Stomach (tissue), 19 donors: ENCODE results near the gene TRIM43B. TPM values are rescaled to one million over a fixed set of nuclear protein-coding genes. Genes with fewer than 3 reads are reported as not detected.
"Not testable (repeated sequence)": the region's sequence is repeated elsewhere in the genome, so short reads cannot be mapped to it uniquely, and the experiment has no call there.

Experiments used
- DNase-seq, 2 donors: peaks; one replicate each; pipeline versions ENCODE4 v3.0.0 to v3.0.0-alpha.2; 2013 to 2019
- H3K27ac ChIP-seq, 5 donors: fragments of 200-600 bp in 4 of 5; sonication (generic) in 4 of 5; one replicate each; pipeline ENCODE4 v1.5.1; 2013 to 2019; ENCODE audit warnings: mild to moderate bottlenecking in 1 of 5, moderate library complexity in 1 of 5
- H3K27me3 ChIP-seq, 3 donors: fragments of 200-600 bp; sonication (generic); one replicate each; pipeline ENCODE4 v1.5.1; 2017 to 2019; ENCODE audit warnings: mixed run types in 1 of 3
- H3K36me3 ChIP-seq, 4 donors: fragments of 200-600 bp; sonication (generic); 1 replicate in 3 of 4; 2 replicates in 1 of 4; pipeline ENCODE4 v1.5.1; 2016 to 2019
- H3K4me1 ChIP-seq, 4 donors: fragments of 200-600 bp; sonication (generic); one replicate each; pipeline ENCODE4 v1.5.1; 2016 to 2019
- H3K4me3 ChIP-seq, 4 donors: fragments of 200-600 bp; sonication (generic) in 3 of 4; one replicate each; pipeline ENCODE4 v1.5.1; 2016 to 2019; ENCODE audit warnings: mild to moderate bottlenecking in 1 of 4
- H3K9me3 ChIP-seq, 4 donors: fragments of 200-600 bp; sonication (generic); one replicate each; pipeline ENCODE4 v1.5.1; 2016 to 2019
- EP300 ChIP-seq: sonication (generic); formaldehyde crosslinking; IDR thresholded peaks from one replicate; pipeline ENCODE4 v1.6.1; 2017; ENCODE audit warnings: antibody characterized with exemption
- POLR2A ChIP-seq, 4 donors: fragments of 450-650 bp; IDR thresholded peaks; one replicate each; pipeline ENCODE4 v1.6.1; 2016; ENCODE audit warnings: antibody characterized with exemption in 4 of 4, control low read depth in 2 of 4, mild to moderate bottlenecking in 1 of 4, moderate library complexity in 1 of 4
- POLR2AphosphoS5 ChIP-seq, 3 donors: sonication (generic); formaldehyde crosslinking; IDR thresholded peaks; one replicate each; pipeline ENCODE4 v1.6.1; 2016; ENCODE audit warnings: antibody characterized with exemption in 3 of 3
- WGBS, 5 donors: extraction: QIAGEN DNeasy Blood & Tissue Kit in 3 of 5; methylation state at CpG; one replicate each; pipeline versions ENCODE4 v1.1.5 to v1.1.7; 2013 to 2018; 5-methylcytosine and 5-hydroxymethylcytosine counted together
- intact Hi-C: fragments of 100-400 bp; cut with DNase I; formaldehyde crosslinking; loops from one replicate; pipeline ENCODE4 v1.15.1; 2023; ENCODE audit warnings: low total_unique reads
- long read RNA-seq, 10 donors: transcript quantifications; one replicate each; lab custom pipeline, GENCODE V29; 2026
- polyA plus RNA-seq, 3 donors: library from polyadenylated mRNA; stranded (reverse); fragments of 200-250 nt; gene quantifications; one replicate each; pipeline ENCODE4 v1.2.3, GENCODE V29; 2013
- total RNA-seq, 5 donors: library from RNA; depleted of rRNA; stranded (reverse); fragments of >200 nt; gene quantifications; one replicate each; pipeline versions ENCODE4 v1.1.0 to v1.2.3, GENCODE V29; 2014 to 2016
- TF ChIP-seq, protein P1 (sequence below), 7 experiments: fragments of 450-650 bp in 4 of 7; fragments of 200-600 bp in 3 of 7; sonication (generic) in 3 of 7; IDR thresholded peaks; one replicate each; pipeline ENCODE4 v1.5.1; 2016 to 2019; ENCODE audit warnings: antibody characterized with exemption in 7 of 7, control low read depth in 2 of 7, mild to moderate bottlenecking in 1 of 7
- donor health status: healthy with polysubstance abuse.
- donor health status: Bipolar disorder and iron deficiency.
- donor health status: healthy.

The TRIM43B gene
- total RNA-seq, result not detected
- polyA plus RNA-seq, result not detected
- long read RNA-seq, donor 1, result 0 reads
- long read RNA-seq, donor 2, partial matches to known transcripts, result 0 of 1 reads
- long read RNA-seq, donor 2, other reads (novel, unspliced or antisense), result 0 of 1 reads
- long read RNA-seq, donor 3, result 0 reads
- long read RNA-seq, donor 4, result 0 reads
- long read RNA-seq, donor 5, result 0 reads
- long read RNA-seq, donor 6, result 0 reads
- long read RNA-seq, donor 7, result 0 reads
- long read RNA-seq, donor 8, result 0 reads
- long read RNA-seq, donor 9, result 0 reads
- long read RNA-seq, donor 10, result 0 reads

DNA sequence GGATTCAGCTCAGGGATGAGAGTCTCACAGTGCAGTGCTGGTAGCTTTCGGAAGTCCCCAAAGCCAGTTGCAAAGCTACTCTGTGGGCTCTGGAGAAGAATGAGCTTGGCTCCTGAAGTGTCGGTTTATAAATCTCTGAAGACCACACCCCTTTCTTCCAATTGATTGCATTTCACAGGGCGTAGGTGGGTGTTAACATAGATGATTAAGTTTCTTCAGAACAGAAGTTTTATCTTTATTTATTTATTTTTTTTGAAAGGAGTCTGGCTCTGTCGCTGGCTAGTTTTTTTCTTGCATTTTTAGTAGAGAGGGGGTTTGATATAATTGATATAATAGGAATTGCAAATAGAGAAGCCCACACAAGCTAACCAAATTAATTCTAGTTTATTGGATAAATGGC, at the start of gene TRIM43B:
TSS of gene TRIM43B (minus strand) at position 101 of the 400 bp plus-strand sequence. CDS start 2,040 bp downstream, outside the sequence.
- intact Hi-C loops, H3K9me3 ChIP-seq, H3K27me3 ChIP-seq, H3K27ac ChIP-seq, H3K36me3 ChIP-seq, DNase-seq, H3K4me1 ChIP-seq, H3K4me3 ChIP-seq: not testable (repeated sequence)
- 74 to 100% (median 92%) methylated on average over 1 to 2 of the region's 4 CpGs for WGBS, 5 donors

DNA sequence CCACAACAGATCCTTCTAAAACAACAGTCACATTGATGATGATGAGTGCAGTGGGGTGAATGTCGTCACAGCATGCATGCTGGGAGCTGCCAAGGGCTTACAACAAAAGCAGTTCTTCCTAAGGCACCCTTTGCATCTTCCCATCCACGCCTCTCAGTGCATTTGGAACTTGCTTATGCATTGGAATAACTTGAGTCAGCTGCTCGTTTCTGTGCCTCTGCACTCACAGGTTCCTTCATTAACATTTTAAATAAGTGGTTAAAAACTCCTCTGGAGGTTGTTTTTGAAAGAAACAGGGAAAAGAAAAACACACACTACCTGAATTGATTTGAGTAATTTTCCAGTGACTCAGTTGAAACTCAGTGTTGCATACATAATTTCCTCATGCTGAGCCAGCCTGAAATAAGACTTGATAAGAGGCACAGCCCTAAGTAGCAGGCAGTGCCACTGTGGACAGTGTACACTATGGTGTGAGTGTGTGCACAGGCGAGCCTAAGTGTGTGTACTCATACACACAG, 46.8 kb upstream of the TRIM43B start:
- intact Hi-C loops, result no loop called here
- peak in 1 of 3 donors; percentile 11 for TF ChIP-seq POLR2AphosphoS5 (IDR thresholded peaks at IDR 0.05)
- no peak for TF ChIP-seq EP300
- 62 to 76% (median 74%) methylated on average over 4 of the region's 4 CpGs for whole genome bisulfite sequencing, 5 donors
- Histone ChIP-seq H3K9me3 (no peaks in the 10 kb centered on the region), H3K36me3 (peaks cover 0 to 32% (median 13%) of the 10 kb centered on the region in 4 donors), H3K4me3 (no peak overlapping the region), H3K27me3 (no peaks in the 10 kb centered on the region), H3K27ac (no peak overlapping the region), H3K4me1 (peaks cover 6 to 25% (median 18%) of the 10 kb centered on the region in 4 donors)
- DNase-seq, result peak in 1 of 2 donors; percentile 5

DNA sequence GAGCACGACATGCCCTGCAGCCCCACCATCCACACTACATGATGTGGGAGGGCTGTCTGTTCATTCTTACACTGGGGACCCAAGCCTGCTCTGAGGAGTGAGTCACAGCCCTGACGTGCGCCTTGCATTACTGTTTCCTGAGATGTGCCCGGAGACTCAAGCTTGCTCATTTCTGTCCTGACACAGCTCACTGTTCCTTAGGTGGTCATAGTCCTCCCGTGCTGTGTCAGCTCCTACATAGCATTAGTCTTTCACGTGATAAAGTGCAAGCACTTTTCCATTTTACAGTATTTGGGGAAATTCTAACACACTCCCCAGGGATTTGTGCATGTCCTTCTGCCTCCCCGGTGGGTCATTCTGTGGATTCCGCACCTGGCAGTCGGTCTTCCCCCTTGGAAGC, 46.2 kb upstream of the TRIM43B start:
- Histone ChIP-seq H3K4me1 (peaks cover 6 to 31% (median 24%) of the 10 kb centered on the region in 4 donors), H3K36me3 (peaks cover 0 to 32% (median 13%) of the 10 kb centered on the region in 4 donors), H3K4me3 (no peak overlapping the region), H3K27ac (no peak overlapping the region), H3K9me3 (no peaks in the 10 kb centered on the region), H3K27me3 (no peaks in the 10 kb centered on the region)
- no peak for DNase-seq
- intact Hi-C loops, result no loop called here
- 86 to 96% (median 89%) methylated on average over 9 of the region's 9 CpGs for WGBS, 5 donors
- TF ChIP-seq, protein P1, sequence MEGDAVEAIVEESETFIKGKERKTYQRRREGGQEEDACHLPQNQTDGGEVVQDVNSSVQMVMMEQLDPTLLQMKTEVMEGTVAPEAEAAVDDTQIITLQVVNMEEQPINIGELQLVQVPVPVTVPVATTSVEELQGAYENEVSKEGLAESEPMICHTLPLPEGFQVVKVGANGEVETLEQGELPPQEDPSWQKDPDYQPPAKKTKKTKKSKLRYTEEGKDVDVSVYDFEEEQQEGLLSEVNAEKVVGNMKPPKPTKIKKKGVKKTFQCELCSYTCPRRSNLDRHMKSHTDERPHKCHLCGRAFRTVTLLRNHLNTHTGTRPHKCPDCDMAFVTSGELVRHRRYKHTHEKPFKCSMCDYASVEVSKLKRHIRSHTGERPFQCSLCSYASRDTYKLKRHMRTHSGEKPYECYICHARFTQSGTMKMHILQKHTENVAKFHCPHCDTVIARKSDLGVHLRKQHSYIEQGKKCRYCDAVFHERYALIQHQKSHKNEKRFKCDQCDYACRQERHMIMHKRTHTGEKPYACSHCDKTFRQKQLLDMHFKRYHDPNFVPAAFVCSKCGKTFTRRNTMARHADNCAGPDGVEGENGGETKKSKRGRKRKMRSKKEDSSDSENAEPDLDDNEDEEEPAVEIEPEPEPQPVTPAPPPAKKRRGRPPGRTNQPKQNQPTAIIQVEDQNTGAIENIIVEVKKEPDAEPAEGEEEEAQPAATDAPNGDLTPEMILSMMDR (IDR thresholded peaks at IDR 0.05), result no peak
- TF ChIP-seq POLR2A (IDR thresholded peaks at IDR 0.05), result no peak

DNA sequence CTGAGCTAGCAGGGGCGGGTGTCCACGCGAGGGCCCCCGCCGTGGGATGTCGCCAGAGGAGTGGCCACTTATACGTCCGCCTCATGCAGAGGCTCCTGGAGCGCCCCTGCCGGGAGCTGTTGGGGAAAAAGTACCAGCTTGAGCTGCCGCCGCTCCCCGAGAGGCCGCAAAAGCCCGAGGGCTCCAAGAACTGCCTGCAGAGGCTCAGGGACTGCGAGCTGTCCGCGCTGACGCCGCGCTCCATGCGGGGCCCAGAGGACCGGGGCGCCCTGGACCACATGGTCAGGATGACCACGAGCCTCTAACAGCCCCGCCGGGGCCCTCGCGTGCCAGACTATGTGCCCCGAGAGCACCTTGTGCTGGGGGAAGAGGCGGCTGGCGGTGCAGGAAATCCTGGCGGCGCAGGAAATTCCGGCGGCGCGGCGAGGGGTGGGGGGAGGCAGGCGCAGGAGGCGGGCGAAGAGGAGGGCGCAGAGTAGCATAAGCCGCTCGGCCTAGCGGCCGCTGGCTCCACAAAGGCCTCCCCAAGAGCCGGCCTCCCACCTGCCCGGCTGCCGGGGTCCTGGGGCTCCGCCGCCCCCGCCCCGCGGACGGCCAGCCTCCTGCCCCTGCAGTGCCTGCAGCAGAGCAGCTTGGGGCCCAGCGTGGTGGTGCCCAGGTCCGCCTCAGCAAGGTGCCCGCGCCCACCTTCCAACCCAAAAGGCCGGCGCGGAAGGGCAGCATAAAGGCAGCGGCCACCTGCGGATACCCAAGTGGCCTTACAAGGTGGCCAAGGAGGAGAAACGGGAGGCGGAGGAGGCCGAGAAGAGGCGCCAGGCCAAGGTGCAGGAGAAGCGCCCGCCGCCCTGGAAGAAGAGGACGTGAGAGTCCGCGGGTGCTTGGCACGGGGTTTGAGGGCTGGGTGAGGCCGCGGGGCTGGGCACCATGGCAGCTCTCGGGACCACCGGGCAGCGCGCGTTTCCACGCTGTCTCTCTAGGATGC, 42.1 kb upstream of the TRIM43B start:
- Histone ChIP-seq H3K4me1 (peaks cover 10 to 39% (median 31%) of the 10 kb centered on the region in 4 donors), H3K4me3 (peak overlapping the region; percentile 71 to 81 (median 77)), H3K27me3 (no peaks in the 10 kb centered on the region), H3K36me3 (peaks cover 0 to 30% (median 13%) of the 10 kb centered on the region in 4 donors), H3K9me3 (no peaks in the 10 kb centered on the region), H3K27ac (peak overlapping the region; percentile 84 to 93 (median 88))
- intact Hi-C loops, result no loop called here
- WGBS, 5 donors, result 1 to 3% (median 2%) methylated on average over 38 to 84 of the region's 84 CpGs
- peak in 1 of 3 donors; percentile 7 for TF ChIP-seq POLR2AphosphoS5 (IDR thresholded peaks at IDR 0.05)
- TF ChIP-seq EP300, result no peak
- no peak for TF ChIP-seq POLR2A (IDR thresholded peaks at IDR 0.05)
- TF ChIP-seq, protein P1 (IDR thresholded peaks at IDR 0.05), result peak in 2 of 7 experiments; percentile 4 to 6
- peak; percentile 74 to 90 for DNase-seq
